ENCODE results near the gene TUSC2. TPM values are rescaled to one million over a fixed set of nuclear protein-coding genes. Genes with fewer than 3 reads are reported as not detected.

TUSC2 gene
- polyA plus RNA-seq, 1 donor = 22.0 TPM

DNA sequence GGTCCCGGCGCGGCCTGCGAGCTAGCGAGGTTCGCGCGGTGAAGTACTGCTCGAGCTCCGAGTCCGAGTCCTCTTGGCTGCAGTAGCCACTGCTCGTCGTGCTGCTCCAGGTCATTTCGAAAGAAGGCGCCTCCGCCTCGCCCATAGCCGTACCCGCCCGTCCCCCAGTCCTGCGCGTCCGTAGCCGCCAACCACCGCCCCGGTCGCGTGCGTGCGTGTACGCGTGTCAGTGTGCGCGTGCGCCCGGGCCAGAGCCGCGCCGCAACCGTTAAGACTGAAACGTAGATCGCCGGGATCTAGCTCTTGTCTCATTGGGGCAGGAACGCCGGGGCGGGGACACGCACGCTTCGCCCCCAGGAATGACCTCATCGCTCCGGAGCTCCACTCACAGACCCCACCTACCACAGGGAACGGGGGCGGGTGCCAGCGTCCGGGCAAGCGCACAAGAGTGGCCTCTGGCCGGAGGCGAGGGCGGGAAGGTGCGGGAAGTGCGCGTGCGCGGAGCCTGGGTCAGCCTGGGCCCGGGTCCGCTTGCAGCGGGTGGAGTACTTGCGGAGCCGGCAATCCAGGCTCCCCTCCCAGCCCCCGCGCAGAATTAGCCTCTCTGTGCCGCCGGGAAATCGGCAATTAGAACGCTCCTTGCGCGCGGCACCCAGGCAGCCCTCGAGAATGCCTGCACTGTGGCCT lies 9.3 kb upstream of the TUSC2 start:
- DNase-seq = peak; percentile 97

DNA sequence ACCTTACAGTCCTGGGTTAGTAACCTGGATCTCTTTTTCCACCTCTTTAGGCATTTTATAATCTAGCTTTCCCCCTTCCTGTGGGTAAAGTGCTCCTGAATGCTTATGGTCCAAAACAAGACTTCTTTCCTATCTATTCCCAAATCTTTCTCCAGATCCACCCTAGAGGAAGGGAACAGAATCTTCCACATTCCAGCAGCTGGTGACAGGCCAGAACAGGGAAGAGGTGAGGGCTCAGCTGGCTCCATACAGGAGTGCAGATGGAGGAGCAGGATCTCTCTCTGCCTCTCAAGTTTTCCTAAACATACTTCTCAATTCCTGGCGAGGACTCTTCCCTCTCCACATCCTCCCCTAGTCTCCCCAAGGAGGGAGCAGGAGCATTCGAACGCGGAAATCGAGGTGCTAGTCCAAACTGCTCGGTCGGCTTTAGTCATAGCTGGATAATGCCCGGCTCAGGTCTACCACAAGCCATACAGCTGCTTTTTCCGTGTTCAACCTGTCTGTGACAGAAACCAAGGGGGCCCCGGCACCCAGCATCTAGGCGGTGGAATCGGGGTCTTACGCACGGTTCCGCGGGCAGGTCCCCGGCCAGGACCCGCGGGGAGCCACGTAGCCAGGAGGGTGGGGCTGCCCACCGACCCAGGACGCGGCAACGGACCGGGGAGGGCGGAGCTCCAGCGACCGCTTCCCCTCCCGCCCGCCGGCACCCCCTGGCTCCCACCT lies 8.6 kb upstream of the TUSC2 start:
- no peak for DNase-seq

DNA sequence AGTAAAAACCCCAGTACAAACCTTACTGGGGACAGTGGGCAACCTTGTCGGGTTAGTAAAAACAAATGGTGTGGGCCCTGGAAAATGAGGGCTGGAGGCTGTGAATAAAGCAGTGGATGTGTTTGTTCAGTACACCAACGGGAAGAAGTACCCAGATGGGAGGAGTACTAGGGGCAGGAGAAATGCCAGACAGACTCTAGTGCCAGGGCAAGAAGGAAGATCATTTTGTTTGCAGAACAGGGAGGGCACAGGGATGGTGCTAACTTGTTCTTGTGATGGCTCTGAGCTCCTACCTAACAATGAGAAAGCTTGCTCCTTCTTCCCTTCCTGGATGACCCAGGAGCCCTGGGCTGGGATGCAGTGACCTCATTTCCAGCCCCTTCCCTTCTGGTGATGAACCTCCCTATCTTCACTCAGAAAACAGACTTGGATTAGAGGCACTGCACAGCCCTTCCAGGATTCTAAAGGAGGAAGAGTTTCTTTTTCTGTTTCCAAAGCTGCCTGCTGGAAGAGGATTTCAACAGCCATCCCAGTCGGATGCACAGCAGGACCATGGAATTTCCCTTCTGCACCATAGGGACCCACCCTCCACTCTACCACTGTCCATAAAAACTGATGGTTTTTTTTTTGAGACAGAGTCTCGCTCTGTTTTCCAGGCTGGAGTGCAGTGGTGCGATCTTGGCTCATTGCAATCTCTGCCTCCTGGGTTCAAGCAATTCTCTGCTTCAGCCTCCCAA lies 6.5 kb upstream of the TUSC2 start:
- DNase-seq = no peak

DNA sequence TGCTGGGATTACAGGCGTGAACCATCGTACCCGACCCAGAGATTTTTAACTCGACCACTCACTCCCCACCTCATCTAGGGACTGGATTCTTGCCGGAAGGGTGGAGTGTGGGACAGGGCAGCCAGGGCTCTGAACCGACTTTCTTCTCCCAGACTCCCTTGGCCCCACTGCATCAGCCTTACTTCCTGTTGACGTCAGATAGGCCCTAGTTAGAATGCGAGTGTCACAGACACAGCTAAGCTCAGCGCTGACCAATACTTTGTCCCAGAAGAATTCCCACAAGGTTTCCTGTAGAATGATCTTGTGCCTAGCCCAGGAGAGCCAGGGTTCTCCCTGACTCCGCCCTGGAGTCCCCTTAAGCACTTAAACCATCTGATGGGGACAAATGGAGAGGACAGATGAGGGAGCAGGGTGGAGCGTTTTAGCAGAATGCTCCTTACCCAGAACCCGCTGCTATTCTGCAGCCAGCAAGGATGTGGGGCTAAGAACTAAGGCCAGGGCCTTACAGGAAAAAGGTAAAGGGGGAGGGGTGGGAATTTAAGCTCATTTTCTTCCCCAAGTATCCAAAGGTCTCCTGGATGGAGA lies 5.8 kb upstream of the TUSC2 start:
- DNase-seq = no peak

DNA sequence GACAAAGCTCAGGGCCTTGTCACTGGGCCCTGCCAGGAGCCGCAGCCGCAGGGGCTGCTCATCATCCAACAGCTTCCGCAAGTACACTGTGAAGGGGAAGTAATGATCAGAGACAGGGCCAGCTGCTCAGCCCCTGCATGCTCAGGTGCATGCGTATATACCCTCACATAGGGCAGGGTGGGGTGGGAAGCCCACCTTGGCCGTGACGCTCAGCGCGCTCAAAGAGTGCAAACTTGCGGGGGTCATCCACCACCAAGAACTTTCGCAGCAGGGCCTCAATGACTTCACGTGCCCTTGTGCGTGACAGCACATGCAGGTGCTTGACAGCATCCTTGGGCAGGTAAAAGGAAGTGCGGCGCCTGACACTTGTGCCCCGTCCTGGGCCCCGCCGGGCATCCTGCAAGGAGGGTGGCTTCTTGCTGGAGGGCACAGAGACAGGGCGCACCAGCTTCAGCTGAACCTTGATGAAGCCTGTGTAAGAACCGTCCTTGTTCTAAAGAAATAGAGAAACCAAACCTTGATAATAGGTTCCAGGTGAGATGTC lies 3.4 kb upstream of the TUSC2 start:
- no peak for DNase-seq

DNA sequence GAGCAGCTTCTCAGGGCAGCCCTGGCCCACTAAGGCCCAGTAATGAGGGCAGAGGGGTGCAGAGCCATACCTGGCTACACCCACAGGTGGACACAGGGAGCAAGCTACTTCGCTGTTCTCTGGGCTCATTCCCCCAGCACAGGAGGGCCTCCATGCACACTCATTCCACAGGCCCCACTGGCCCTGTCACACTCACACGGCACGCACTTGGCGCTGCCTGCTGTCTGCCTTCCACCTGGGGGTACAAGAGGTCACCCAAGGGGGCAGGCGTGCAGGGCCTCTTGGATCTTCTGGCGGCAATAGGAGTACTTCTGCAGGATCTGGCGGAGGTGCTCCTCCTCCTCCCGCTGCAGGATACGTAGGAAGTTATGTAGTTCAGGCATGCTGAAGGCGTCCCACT lies 2.3 kb upstream of the TUSC2 start:
- no peak for DNase-seq

DNA sequence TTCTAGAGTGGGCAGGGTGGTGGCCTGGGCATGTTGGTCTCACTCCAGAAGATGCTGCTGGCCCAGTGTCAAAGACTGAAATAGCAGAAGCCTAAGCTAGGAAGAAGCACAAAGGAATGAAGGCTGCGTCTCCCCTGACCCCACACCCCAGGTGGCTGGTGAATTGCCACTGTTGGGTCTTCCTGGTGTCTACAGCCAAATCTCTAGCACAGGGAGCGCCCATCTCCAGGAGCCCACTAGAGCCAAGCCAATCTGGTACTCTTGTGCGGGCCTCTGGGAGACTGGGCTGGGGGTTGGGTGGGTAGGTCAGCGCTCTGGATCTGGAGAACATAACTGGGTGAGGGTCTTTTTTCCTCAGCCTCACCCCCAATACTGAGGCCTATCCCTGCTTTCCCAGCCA lies 894 bp downstream of the TUSC2 start:
- DNase-seq = no peak

DNA sequence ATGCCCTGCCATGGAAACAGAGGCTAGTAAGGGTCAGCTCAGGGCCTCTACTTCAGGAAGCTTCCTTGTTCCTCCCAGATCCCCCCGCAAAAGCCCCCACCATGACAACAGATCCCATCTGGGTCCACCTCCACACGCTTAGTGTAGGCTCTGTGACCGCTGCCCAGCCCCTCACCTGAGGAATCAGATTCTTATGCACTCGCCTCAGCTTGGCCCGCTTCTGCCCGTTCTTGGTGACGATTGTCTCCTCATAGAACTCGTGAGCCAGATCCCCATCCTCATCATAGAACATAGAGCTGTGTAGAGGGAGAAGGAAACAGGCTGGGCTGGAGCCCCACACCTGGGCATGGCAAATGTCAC lies 1.9 kb downstream of the TUSC2 start:
- DNase-seq = no peak

DNA sequence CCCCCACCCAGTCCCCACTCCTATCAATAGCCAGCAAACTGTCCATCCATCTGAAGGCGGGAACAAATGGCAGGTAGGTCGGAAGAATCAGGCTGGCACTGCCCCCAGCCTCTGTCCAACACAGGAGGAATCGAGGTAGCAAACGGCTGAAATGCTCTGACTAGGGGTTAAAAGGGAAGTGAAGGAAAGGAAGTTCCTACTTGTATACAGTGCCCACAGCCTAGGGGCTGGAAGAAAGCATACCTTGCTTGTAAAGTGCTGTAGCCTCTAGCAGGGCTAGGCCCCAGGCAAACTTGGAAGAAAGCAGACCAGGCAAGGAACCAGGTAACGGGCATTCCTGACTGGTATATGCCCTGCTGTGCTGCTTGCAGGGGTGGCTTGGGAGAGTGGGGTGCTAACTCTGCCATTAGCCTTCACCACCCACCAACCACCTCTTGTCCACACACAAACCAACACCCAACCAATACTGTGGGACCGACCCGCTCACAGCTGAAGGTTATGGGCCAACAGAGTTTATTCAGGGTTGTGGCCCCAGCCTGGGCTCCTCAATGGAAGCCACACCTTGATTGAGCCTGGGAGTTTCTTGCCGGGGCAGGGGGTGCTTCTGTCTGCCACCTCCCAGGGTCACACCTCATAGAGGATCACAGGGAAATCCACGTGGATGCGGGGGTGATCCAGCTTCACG lies 2.4 kb downstream of the TUSC2 start:
- DNase-seq = no peak

DNA sequence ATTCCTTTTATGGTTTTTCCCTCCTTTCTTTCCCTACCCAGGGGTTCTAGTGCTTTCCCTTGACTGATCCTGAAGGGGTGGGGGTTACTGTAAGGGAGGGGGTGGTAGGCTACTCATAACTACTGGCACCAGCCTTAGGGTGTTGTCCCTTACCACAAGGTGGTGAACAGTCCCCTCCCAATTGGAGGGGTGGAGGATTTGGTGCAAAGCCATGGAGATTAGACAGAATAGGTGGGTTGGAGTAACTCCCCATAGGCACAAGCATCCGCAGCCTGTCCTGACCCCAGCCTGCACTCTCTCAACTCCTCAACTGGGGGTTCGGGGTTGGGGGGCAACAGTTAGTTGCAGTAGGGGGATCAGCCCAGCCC lies 2.9 kb downstream of the TUSC2 start:
- no peak for DNase-seq

DNA sequence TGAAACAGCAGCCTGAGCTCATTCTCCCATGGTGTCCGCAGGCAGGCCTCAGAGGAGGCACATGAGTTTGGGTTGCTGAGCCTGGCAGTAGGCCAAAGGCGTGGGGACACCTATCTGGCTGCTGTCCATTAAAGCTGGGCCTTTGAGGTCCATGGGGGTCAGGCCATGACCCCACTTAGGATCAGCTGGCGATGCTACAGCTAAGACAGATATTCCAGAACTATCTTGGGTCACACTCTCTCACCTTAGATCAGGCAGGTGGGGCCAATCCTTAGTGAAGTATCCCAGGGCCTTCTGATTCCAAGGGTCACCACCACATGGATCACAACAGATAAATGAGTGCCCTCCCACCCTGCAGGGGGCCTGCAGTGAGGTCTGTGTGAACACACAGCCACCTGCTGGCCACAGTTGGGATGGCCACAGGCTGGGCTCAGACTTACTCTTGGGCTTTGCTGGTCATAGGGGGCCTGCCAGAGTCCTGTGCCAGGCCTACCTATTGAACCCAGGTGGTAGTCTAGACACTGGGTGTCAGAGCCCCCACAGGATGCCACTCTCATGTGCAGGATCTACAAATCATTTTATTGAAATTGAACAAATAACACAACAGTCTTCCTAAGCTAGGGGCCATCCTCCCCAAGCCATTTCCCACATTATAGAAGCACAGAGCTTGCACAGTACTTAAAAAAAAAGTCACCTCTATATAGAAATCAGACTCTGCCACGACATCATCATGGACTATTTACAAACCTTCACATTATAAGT lies 3.5 kb downstream of the TUSC2 start:
- DNase-seq = no peak

DNA sequence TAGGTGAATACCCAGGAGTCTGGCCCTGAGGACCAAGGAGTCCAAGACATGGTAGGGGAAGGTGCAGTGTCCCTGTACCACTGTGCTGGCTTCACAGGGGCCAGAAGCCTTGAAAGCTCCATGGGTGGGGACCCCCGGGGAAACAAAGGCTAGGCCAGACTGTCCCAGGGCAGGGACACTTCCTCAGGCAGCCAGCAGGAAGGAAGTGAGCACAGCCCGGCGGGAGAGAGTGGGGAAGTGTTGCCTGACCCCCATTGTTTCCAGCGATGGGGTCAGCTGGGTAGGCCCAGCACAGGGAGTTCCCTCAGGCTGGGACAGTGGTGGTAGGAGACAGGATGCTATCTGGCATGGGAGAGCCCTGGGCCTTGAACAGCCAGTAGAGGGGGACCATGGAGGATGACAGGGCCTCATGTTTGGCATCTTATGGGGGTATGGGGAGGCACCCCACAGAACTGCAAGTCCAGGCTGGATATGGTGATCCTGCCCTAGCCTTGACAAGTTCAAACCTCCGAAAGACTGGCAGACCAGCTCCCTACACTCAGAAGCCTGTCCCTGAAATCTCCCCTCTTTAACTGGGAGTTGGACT lies 4.3 kb downstream of the TUSC2 start:
- no peak for DNase-seq

DNA sequence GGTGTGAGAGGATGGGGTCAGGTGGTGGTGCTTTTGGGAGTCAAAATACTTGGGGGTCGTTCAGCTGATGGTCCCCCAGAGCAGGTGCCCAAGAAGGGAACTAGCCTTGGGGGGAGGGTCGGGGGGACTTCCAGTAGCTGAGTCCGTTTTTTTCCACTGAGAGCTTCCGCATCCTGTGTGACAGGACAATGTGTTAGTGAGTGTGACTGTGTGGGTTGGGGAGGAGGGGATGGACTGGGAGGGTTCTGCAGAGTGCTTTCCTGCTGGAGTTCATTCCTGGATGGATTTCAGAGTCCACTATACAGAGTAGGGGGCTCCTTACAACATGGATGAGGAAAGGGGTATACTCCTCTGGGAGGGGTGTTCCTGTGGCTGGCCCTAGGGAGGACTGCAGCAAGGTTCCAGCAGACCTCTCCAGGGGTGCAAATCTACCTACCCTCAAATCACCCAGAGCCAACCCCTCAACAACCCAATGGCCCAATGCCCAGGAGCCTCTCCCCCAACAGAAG lies 4.9 kb downstream of the TUSC2 start:
- no peak for DNase-seq

DNA sequence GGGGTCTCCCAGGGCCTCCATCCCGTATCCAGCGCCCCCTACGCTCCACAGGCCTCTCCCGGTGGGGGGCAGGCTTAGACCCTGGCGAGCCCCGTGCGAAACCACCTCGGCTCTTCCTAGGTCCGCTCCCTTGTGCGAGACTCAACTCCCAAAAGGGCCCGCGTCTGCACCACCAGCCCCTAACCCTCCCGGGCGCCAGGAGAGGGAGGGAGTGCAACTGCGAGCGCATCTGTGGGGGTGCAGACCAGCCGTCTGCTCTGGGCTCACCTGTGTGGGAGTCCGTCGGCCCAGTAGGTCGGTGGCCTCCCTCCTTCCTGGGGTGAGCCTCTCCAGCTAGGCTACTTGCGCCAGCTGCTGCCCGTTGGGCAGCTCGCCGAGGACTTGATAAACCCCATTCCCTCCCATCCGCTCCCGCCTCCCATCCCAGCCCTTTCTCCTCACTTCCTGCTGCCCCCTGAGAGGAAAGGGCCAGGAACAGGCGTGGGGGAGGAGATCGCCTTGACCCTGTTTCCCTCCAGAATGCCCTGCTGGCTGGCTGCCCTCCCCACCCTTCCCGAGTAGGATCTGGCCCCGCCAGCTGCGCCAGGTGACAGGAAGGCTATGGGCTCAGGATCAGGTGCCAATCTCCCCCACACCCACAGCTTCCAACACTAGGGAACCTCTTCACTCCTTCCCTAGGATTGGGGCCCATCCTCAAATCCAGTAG lies 5.5 kb downstream of the TUSC2 start, which contains the start of gene HYAL2:
TSS of gene HYAL2 (minus strand) at position 360 of the 706 bp plus-strand sequence. CDS start 2,256 bp downstream, outside the sequence.
- no peak for DNase-seq

DNA sequence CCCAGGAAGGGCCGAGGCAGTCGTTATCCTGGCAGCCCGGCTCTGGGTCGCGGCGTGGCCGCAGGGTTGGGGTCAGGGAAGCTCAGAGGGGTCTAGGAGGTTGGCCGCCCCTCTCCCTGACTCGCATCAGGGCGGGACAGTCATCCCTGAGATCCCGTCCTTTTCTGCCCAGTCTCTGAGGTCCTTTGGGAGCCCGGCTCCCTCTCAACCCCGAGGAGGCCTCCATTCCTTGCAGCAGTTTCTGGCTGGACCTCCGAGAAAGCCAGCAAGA lies 6.0 kb downstream of the TUSC2 start:
- no peak for DNase-seq

DNA sequence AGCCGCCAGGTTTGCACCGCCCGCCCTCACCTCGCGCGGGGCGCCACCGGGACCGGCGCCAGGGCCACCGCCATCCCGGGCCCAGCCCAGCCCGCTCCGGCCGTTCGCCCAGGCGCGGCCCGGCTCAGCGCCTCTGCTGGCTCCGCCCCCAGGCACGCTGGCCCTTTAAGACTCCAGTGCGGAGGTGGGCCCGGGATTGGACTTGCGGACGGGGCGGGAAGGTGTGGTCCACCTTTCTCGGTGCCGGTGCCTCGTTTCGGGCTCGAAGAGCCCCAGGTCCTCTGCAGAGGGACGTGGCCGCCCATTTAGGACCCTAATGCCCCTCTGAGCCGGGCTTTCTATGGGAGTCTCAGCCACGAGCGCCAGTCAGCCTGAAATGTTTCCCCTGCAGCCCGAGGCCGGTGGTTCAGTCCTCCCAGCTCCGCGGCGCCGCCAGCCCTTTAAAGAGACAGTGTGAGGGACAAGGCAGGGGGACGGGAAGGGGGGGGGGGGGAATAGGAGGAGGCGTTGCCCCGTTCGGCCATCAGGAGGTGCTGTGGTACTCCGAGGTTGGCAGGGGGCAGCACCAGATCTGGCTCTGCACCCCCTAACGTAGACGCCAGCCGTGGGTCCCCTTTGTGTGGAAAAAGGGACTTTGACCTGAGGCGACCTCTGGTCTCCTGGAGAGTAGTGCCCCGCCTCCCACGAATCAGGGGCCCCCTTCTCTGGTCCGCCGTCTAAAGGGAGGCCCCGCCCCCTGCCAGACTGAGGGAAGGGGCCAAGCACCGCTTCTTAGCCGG lies 6.5 kb downstream of the TUSC2 start:
- peak; percentile 91 for DNase-seq

DNA sequence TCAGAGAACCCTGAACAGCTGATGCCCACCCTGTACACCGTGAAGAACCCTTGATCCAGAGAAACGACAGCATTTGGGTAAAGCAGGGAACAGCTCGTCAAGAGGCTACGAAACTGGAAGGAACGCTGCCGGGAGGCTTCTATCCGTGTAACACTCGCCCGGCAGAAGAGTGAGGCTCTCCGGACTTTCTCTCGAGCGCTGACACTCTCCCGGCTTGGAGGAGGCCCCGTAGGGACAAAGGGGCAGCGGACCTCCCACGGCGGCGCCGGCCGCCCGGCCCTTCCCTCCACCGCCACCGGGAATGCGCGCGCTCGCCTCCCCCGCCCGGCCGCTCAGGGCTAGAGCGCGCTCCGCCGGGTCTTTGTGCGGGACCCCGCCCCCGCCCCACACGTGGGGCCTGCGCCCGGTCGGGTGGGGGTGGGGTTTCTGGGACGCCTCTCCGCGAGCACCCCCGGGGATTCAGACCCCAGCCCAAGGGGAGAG lies 7.1 kb downstream of the TUSC2 start:
- peak; percentile 88 for DNase-seq

DNA sequence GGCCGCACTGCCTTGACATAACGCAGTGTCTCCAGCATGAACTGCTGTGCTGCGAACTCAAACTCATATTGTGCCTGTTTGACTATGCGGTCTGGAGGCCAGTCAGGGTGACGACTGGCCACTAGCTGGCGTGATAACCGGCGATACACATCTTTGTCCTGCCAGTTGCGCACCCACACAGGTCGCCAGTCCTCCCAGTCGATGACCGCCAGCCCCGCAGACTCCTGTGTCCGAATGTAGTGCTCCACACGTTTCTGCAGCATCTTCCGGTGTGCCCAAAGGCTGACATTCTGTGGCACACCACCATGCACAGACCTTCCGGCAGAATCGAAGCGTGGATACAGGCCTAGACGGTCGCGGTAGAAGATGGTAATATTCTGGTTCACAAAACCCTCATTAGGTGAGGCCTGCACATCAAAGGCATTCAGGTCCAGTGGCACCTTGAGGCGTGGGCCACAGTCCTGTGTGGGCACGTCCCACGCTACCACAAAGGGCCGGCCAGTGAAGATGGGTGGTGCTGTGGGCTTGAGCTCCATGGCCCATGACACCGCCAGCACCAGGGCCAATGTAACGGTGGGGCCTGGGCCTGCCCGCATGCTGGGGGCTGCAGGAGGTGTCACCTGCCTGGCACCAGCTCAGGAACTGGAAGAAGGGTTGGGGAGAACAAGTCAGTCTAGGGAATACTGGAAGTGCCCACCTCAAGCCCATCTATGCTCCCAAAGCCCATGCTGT lies 8.0 kb downstream of the TUSC2 start:
- no peak for DNase-seq

All from left kidney (tissue), 2 donors.